HG02759 (cell line): ENCODE data around the gene P4HA3.

Experiments
- ATAC-seq: cut with Tn5 transposase; IDR thresholded peaks from one replicate; pipeline ENCODE4 v1.9.1; 2021; ENCODE audit warnings: mild to moderate bottlenecking, moderate library complexity; ENCODE audit not compliant: unreplicated experiment

Gene P4HA3

GRCh38 chr11:74268456-74268855 lies 43.0 kb downstream of the P4HA3 start:
- no peak for ATAC-seq

- no peak for ATAC-seq
These were observed 44.4 kb downstream of the P4HA3 start for GRCh38 chr11:74267014-74267413.

- no peak for ATAC-seq
These were observed 46.2 kb downstream of the P4HA3 start for GRCh38 chr11:74265256-74265655.

GRCh38 chr11:74262725-74263124 lies 48.7 kb downstream of the P4HA3 start:
- no peak for ATAC-seq

GRCh38 chr11:74257959-74258553 lies 53.4 kb downstream of the P4HA3 start:
- no peak for ATAC-seq

- ATAC-seq = no peak
These were observed 54.9 kb downstream of the P4HA3 start for GRCh38 chr11:74256378-74257133.

GRCh38 chr11:74255741-74256375 lies 55.6 kb downstream of the P4HA3 start:
- no peak for ATAC-seq

- no peak for ATAC-seq
These were observed 58.1 kb downstream of the P4HA3 start for GRCh38 chr11:74253361-74253760.

- no peak for ATAC-seq
These were observed 61.9 kb downstream of the P4HA3 start for GRCh38 chr11:74249496-74249895.

- ATAC-seq = no peak
These were observed 63.0 kb downstream of the P4HA3 start for GRCh38 chr11:74248469-74248868.

- no peak for ATAC-seq
These were observed 73.2 kb downstream of the P4HA3 start for GRCh38 chr11:74238243-74238642.

GRCh38 chr11:74237541-74237940 lies 73.9 kb downstream of the P4HA3 start:
- ATAC-seq = no peak

- ATAC-seq = no peak
These were observed 76.3 kb downstream of the P4HA3 start for GRCh38 chr11:74235121-74235520.

GRCh38 chr11:74233683-74234082 lies 77.8 kb downstream of the P4HA3 start:
- ATAC-seq = no peak

- no peak for ATAC-seq
These were observed 79.0 kb downstream of the P4HA3 start for GRCh38 chr11:74232311-74232950.

GRCh38 chr11:74226907-74227306 lies 84.5 kb downstream of the P4HA3 start:
- ATAC-seq = no peak

- no peak for ATAC-seq
These were observed 85.9 kb downstream of the P4HA3 start for GRCh38 chr11:74225565-74225964.

GRCh38 chr11:74221816-74222215 lies 89.6 kb downstream of the P4HA3 start:
- ATAC-seq = no peak

- no peak for ATAC-seq
These were observed 91.1 kb downstream of the P4HA3 start for GRCh38 chr11:74220376-74220775.
